Measurements from ENCODE around the gene VPS54. TPM values are rescaled to one million over a fixed set of nuclear protein-coding genes. Genes with fewer than 3 reads are reported as not detected.
A peak's percentile ranks its signal among the peaks of the same experiment; 100 is the strongest.

VPS54 gene
- total RNA-seq, 4 donors from 2014 or later: 16.6 to 24.8 (median 20.9) TPM

DNA sequence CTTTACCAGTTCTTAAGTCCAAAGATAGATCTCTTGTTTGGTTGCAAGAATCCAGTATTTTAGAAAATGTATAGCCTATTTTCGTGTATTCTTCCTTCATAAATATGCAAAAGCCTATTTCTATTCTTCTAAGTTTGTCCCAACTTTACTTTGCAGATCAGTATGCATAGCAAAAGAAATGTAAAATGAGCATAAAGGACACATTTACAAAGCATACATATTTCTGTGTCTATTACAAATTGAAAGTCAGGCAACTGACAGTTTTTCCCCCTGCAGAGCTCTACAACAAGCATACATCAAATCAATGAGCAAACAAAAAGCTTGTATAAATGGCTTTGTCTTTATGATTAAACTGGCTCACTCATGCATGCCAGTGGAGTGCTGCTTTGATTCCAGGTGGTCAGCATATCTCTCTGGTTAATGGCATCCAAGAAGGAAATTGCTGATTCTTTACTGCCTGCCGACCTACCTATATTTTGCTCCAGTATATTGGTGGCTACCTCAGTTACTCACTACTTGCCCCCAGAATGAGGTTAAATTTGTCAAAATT, 10.0 kb upstream of the VPS54 start:
- H3K27ac ChIP-seq: no peak overlapping the region
- no peaks in the 10 kb centered on the region for H3K27me3 ChIP-seq
- H3K36me3 ChIP-seq: no peaks in the 10 kb centered on the region
- no peak overlapping the region for H3K4me3 ChIP-seq
- no peaks in the 10 kb centered on the region for H3K9me3 ChIP-seq
- no peak for DNase-seq
- H3K4me1 ChIP-seq: no peaks in the 10 kb centered on the region
- TF ChIP-seq POLR2A (IDR thresholded peaks at IDR 0.05) (no peak), CTCF (IDR thresholded peaks at IDR 0.05) (no peak)

DNA sequence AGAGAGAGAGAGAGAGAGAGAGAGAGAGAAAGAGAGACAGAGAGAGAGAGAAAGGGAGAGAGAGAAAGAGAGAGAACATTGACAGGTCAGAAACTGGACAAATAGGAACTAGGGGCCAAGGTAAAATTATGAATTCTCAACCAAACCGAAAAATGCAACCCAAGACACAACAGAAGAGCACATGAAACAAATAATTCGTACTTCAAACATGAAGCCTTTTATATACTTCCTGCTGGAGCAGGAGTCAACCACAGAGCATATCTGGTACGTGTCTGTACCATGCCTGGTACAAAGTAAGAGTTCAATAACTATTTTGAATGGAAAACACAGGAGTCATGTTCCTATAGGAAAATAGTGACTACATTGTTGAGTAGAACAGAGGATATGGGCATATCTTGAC, 6.5 kb upstream of the VPS54 start:
- Histone ChIP-seq H3K27ac (no peak overlapping the region), H3K4me3 (no peak overlapping the region), H3K9me3 (no peaks in the 10 kb centered on the region), H3K27me3 (no peaks in the 10 kb centered on the region), H3K36me3 (no peaks in the 10 kb centered on the region), H3K4me1 (peaks cover 0 to 7% (median 1%) of the 10 kb centered on the region in 4 donors)
- TF ChIP-seq CTCF (IDR thresholded peaks at IDR 0.05): no peak
- TF ChIP-seq POLR2A (IDR thresholded peaks at IDR 0.05): no peak
- no peak for DNase-seq

- TF ChIP-seq POLR2A (IDR thresholded peaks at IDR 0.05) (no peak), CTCF (IDR thresholded peaks at IDR 0.05) (no peak)
- DNase-seq: no peak
- H3K36me3 ChIP-seq: no peaks in the 10 kb centered on the region
- H3K27me3 ChIP-seq: no peaks in the 10 kb centered on the region
- peak overlapping the region in 2 of 4 donors; percentile 60 to 64 for H3K27ac ChIP-seq
- H3K9me3 ChIP-seq: no peaks in the 10 kb centered on the region
- H3K4me3 ChIP-seq: no peak overlapping the region
- peaks cover 0 to 7% (median 1%) of the 10 kb centered on the region in 4 donors for H3K4me1 ChIP-seq
Measured at GRCh38 chr2:64024259-64024949, 5.2 kb upstream of the VPS54 start.

- no peak overlapping the region for H3K4me3 ChIP-seq
- H3K4me1 ChIP-seq: peaks cover 0 to 7% (median 1%) of the 10 kb centered on the region in 4 donors
- H3K27ac ChIP-seq: peak overlapping the region in 2 of 4 donors; percentile 60 to 64
- H3K36me3 ChIP-seq: no peaks in the 10 kb centered on the region
- H3K9me3 ChIP-seq: no peaks in the 10 kb centered on the region
- no peak for DNase-seq
- H3K27me3 ChIP-seq: no peaks in the 10 kb centered on the region
- TF ChIP-seq CTCF (IDR thresholded peaks at IDR 0.05) (peak in 2 of 6 experiments; percentile 21 to 22), POLR2A (IDR thresholded peaks at IDR 0.05) (no peak)
Measured at GRCh38 chr2:64023485-64024258, 4.4 kb upstream of the VPS54 start.

DNA sequence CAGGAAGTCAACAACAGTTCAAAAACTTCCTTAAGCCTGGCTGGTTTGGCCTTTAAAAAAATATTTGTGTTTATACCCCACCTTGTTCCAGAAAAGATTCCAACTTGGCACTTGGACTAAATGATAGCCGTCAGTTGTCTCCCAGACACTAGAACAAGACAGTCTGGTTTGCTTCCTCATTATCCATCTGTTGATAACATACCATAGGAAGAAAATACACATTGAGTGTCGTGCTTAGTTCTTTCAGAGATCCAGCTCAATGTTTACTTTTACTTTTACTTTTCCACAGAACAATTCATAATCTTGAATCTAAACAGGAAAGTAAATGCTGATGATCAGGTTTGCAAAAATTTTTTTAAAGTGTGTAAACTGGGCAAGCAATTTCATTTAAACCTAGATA, 2.4 kb upstream of the VPS54 start:
- no peak for TF ChIP-seq CTCF (IDR thresholded peaks at IDR 0.05)
- no peak for TF ChIP-seq POLR2A (IDR thresholded peaks at IDR 0.05)
- H3K9me3 ChIP-seq: no peaks in the 10 kb centered on the region
- H3K4me1 ChIP-seq: peaks cover 0 to 7% (median 2%) of the 10 kb centered on the region in 4 donors
- no peaks in the 10 kb centered on the region for H3K27me3 ChIP-seq
- no peaks in the 10 kb centered on the region for H3K36me3 ChIP-seq
- DNase-seq: no peak
- peak overlapping the region in 2 of 4 donors; percentile 58 to 98 for H3K27ac ChIP-seq
- H3K4me3 ChIP-seq: no peak overlapping the region
